Activated CD4-positive, alpha-beta T cell treated with anti-CD3 and anti-CD28 coated beads for 48 hours (primary cell): Measurements from ENCODE around the gene HMCN1.
"Not testable (repeated sequence)": the region's sequence is repeated elsewhere in the genome, so short reads cannot be mapped to it uniquely, and the experiment has no call there.

Experiments
- DNase-seq: peaks from one replicate; pipeline ENCODE4 v3.0.0-alpha.2; 2020

The HMCN1 gene

DNA sequence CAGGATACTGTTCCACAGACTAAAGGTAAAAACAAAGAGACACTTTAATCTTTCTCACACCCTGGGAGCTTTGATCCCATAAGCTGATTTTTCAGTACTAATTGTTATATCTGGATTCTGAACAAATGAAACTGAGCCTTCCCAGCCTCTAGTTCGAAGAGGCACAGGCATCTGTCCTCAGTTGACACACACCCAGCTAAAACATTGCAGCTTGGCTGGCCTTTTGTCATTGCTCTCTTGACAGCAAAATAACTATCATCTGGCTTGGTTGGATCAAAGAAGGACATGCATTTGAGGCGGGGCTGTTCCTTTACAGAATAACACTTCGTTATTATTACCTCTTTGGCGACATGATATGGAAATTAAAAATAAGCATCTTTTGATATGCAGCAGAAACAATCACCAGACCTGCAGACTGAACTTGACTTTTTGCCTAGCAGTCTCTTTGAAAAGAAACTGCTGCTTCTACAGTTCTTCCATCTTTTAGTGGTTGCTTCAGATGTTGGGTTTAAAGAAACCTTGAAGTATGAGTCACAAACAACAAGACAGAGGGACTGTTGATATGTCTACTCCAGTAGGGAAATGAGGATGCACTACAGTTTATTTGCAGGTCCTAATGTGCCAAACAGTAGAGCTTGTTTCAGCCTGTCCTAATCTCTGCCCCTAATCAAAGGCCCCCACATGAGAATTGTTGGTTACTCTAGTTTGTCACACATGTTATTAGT is 474.4 kb downstream of the HMCN1 start:
- no peak for DNase-seq

DNA sequence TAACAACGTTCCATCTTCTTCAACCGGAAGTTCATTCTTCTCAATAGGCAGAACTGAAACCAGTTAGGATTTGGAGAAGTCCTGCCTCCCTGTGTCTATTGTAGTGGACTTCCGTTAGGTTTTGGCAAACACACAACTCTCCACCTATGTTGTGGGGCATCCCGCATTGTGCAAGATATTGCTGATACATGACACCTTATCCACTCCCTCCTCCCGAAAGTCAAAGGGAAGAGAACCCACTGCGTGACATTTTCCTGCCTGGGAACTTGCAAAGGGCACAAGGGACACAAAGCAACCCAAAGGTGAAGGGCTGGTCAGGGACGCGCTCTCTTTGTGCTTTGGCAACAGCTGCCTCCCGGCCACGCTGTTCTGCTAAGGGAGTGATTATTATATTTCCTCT is 476.1 kb downstream of the HMCN1 start:
- DNase-seq, result no peak

DNA sequence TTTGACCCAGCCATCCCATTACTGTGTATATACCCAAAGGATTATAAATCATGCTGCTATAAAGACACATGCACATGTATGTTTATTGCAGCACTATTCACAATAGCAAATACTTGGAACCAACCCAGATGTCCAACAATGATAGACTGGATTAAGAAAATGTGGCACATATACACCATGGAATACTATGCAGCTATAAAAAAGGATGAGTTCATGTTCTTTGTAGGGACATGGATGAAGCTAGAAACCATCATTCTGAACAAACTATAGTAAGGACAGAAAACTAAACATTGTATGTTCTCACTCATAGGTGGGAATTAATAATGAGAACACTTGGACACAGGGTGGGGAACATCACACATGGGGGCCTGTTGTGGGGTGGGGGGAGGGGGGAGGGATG is 477.4 kb downstream of the HMCN1 start:
- not testable (repeated sequence) for DNase-seq

DNA sequence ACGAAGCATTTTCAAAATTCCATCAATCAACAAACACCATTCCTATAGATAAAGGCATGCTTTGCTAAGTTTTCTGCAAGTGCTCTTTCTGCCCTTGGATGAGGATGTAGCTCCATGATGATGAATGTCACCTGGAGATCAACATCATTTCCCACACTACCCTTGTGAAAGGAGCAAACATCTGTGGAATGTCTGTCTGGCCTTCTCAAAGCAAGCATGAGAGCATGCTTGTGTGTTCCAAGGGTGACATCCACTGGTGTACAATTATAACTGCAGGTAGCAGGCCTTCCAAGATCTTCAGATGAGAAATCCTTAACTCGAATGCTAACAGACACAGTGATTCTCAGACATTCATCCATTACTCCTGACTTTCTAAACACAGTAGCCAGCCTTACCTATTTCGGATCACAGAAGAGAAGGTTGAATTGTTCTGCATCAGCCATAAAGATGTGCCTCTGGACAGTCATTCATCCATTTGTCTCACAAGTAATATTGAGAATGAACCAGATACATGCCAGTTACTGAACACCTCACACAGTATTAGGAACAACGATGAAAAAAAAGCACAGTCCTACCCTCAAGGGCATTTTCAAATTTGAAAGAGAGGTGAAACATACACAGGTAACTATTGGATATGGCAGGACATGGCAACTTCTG is 478.5 kb downstream of the HMCN1 start:
- peak; percentile 12 for DNase-seq

DNA sequence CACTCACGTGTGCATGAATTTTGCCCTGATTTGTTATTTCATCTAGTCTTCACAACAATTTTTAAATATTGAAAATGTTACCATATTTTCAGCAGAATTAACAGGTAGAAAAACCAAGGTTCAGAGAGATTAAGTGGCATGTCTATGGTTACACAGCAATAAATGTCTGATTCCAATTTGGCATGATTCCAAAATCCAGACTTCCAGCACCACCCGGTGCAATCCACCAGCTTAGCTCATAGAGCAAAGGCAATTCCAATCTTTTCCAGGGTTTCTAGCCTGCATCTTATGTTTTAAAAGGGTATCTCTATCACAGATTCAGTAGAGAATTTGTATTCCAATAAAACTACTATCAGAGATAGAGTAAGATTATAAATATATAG is 479.0 kb downstream of the HMCN1 start:
- no peak for DNase-seq

DNA sequence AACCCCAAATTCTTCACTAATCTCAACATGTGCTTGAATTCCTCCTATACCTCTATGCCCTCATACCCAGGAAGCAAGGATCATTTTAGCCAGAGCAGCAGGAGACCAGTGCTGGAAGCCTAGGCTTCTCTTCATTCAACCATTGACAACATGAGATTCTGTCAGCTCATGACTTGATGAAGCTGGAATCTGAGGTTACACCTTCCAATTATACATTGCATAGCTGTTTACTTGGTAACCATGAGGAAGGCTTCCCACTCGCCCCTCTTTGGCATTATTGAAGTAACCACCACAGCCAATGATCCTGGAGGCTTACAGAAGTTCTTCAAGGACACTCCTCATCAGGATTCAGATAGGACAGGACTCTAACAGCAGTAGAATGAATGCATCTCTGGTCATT is 480.6 kb downstream of the HMCN1 start:
- DNase-seq, result no peak

DNA sequence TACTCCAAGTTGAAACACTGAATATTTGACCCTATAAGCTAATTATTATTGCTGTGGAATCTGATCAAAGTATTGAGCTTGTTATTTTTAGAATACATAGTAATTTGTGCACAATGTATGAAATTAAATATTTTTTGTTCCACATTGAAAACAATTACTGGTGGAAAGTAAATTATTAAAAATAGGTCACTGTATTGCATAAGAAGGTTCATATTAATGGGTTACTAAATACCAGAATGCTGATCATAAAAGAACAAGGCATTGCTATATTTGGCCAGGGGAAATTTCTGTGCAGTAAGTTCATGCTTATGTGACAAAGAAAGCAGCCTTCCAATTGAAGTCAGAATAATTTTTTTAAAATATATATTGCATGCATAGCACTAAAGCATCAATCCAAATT is 481.4 kb downstream of the HMCN1 start:
- DNase-seq, result no peak

DNA sequence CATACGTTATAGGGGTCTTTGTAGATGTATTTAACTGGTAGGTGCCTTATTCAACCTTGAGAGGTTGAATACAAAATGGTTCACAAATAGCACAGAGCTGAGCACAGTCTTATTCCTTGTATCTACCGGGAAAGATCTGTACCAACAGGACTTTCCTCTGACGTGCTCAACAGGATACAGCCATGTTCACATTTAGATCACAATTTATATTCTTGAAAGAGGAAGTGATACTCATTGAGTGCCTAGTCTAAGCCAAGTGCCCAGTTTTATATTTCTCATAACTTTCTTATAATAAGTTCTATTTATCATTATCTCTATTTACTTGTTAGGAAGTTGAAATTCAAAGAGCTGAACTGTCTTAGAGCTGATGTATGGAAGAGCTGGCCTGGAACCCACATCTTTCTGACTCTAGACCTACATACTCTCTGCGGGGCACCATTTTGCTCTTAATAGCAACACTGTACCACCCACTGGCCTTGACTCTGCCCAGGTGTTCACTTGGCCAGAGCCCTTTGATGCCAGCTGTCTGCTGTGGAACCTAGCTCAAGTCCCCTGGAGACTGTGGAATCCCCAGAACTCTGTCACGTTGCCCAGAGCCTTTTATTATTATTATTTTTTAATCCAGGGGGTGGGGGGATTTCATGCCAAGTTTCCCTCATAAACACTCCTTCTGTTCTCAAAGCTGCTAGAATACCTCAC is 484.6 kb downstream of the HMCN1 start:
- DNase-seq, result no peak

DNA sequence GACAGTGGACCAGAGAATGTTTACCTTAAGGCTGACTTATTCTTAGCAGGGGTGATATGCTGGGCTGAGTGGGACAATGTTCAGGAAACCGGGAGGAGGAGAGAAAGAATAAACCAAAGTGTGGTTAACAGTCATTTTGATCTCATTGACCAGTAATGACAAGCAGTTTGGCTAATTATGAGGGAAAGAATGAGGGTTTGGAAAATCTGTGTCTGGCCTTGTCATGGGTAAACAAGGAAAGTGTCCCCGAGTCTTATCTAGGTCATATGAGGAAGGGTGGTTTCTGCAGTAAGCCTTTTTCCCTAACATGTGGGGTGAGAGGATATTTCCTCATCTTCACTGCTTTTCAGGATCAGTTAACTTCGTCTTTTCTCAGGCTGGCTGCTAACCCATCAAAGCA is 485.9 kb downstream of the HMCN1 start:
- DNase-seq, result no peak

DNA sequence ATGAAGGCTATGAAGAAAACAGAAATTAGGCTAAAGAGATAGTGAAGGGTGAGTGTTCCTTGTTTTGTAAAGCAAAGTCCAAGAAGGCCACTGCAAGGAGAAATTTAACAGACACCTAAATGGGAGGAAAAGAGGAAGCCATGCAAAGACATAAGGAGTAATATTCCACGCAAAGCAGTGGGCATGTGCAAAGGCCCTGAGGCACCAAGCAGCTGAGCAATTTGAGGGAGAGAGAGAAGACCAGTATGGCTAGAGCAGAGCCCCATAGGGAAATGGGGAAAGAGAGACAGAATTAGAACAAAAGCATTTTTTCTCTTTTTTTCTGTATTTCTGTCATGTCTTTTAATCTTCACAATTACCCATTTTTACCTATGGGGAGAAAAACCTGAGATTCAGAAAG is 486.7 kb downstream of the HMCN1 start:
- no peak for DNase-seq

DNA sequence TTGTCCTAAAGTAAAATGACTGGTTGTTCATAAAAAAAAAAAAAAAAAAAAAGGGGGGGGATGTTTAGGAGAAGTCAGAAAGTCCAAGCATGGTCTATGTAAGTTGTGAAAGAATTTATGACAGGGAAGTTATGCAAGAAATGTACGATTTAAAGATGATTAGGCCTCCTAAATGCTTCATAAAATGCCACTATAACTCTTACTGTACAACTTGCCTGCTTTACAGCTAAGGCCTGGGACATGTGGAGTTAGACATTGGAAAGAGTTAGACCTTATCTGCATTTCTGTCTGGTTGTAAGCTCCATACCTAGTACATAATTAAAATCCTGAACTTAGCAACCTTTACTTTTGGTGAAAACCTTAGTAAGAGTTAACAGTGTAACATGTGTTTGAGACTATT is 490.9 kb downstream of the HMCN1 start:
- no peak for DNase-seq

DNA sequence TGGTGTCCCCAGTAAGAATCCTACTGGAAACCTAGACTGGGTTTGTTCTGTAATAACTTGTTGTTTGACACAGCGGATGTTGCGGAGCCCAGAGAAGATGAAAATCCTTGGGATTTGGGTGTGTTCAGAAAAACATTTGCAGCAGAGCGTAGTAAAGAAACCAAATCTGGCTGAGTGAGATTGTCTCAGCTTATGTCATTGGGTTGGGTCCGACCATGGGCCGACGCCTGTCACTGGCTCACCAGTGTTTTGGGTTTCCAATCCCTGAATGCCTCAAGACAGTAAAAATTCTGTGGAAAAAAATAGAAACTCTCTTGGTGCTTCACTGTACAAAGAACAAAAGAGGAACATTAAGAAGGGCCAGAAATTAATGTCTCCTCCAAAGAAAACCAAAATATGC is 494.6 kb downstream of the HMCN1 start:
- DNase-seq, result no peak

DNA sequence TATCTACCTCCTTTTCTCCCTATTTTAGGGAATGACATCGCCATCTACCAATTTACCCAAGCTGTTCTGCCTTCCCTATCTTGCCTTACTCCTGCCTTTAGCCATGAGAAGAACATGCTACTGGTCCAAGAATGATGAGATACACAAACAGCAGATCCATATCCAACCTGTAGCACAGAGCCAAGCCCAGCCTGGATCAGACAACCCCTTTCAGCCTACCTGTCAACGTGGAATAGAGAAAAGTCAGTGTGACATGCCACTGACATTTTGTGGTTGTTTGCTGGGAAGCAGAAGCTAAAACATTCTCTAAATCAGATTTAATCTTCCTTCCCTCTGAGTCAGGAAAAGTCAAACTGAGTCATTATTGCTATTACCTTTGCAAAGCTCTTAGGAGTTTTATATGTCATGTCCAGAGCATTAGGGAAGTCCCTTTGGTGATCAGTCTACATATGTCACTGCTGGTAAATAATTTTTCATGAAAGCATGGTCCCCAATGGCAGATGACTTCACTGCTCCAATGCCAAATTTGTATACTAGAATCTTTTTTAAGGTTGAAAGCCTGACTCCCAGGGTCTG is 497.8 kb downstream of the HMCN1 start:
- no peak for DNase-seq

DNA sequence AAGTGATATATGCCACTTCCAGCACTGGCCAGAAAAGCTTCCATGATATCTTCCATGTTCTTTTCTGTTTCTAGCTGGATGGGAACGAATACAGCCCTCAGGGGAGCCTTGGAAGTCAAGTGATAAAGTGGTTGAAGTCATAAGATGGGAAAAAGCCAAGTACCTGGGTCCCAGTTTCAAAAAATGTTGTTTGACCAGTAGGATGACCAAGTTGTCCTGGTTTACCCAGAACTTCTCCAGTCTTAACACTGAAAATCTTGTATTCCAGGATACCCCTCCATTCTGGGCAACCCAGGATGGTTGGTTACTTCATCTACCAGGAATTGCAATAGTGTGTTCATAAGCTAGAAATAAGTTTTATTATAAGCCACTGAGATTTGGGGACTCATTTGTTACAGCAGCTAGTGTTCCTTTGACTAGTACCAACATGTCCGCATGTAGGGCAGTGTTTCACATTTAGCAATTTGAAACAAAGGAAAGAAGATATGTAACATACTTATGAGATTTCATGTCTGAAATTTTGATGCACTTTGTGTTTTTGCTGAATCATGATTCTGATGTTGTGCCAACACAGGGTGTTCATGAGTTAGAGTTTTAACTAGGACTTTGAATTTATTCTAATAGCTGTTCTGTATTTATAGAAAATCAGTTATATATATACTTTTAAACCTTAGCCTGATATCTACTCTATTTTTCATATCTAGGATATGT is 500.9 kb downstream of the HMCN1 start:
- DNase-seq, result no peak

DNA sequence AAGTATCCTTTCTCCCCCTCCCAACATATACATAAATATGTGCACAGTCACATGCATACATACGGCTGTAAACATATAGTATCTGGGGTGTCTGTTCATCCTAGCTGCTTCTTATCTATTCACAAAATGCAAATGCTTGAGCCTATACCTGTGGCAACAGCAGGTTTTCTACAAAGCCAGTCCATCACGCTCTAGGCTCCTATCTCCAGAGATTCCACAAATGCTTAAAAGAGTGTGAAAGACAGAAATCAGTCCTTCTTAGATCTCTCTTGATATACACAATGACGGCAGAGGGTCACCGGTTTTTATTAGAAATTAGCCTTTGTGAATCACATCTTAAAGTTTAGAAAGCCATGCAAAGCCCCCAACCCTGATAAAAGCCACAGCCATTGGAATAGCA is 501.5 kb downstream of the HMCN1 start:
- no peak for DNase-seq

DNA sequence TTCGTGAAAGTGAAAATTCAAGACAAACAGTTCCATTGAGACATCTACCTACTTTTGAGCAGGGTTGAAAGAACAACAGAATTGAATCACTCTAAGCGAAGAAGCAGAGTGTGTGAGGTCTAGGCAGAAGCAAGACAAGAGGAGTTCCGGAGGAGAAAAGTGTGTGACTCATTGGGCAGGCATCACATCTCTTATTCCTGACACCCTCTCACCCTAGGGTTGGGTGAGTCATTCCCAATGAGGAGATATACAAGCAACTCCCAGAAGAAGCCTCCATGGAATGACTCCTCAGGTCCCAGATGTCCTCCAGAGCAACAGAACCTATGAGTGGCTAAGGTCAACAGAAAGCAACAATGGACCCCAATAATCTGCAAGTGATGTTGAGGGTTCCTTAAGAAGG is 502.7 kb downstream of the HMCN1 start:
- no peak for DNase-seq

DNA sequence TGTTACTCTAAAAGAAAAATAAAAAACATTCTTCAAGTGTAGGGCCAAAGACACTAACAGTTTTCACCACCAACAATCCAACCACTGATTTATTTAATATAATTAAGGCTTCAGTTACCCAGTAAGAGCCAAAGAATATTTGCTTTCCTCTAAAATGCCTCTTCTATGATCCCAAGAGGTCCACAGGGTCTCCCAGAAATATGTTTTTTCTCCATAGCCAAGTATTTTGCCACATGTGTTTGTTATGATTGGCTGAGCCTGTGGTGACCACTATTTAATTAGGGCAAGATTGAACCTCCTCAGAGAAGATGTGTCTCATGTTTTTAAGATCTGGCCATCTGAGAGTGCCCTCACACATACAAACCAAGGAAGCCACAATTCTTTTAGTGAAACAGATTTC is 505.0 kb downstream of the HMCN1 start:
- DNase-seq, result no peak

DNA sequence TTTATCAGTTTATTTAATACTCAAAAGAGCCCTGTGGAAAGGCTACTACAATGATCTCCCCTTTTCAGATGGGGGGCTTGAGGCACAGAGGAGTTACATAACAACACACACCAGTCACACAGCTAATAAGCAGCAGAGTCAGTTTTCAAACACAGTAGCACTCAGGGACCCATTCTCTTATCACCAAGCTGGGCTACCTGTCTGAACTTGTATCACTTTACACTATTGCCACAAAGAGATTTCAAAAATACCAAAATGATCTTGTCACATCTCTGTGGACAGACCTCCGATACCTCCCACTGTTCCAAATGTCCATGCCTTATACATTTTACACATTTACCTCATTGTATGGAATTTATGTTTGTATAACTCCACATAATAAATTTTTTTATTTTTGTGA is 506.2 kb downstream of the HMCN1 start:
- no peak for DNase-seq
